Gastrocnemius medialis (tissue), 4 donors: ENCODE measurements around the gene MYBPH.

ENCODE experiments used
- CTCF ChIP-seq, 5 experiments: fragments of 450-650 bp in 3 of 5; fragments of 200-600 bp in 2 of 5; sonication (generic) in 2 of 5; IDR thresholded peaks in 4 of 5; conservative IDR thresholded peaks in 1 of 5; 1 replicate in 4 of 5; 2 replicates in 1 of 5; pipeline ENCODE4 v1.5.1; 2016 to 2019; ENCODE audit warnings: antibody characterized with exemption in 5 of 5, mild to moderate bottlenecking in 3 of 5, moderate library complexity in 3 of 5
- POLR2A ChIP-seq, 2 donors: fragments of 450-650 bp; IDR thresholded peaks; one replicate each; pipeline ENCODE4 v1.6.1; 2017; ENCODE audit warnings: antibody characterized with exemption in 2 of 2, mild to moderate bottlenecking in 2 of 2, moderate library complexity in 2 of 2

- TF ChIP-seq POLR2A (IDR thresholded peaks at IDR 0.05) (no peak), CTCF (IDR thresholded peaks at IDR 0.05 in 4 of 5, conservative IDR thresholded peaks at IDR 0.05 in 1 of 5) (no peak)
Measured at GRCh38 chr1:203181586-203182386, 6.2 kb upstream of the MYBPH start.
